Measurements from ENCODE around the gene KRT15. TPM values are rescaled to one million over a fixed set of nuclear protein-coding genes. Genes with fewer than 3 reads are reported as not detected.

KRT15 gene
- total RNA-seq, 1 experiment from 2014 or later = 0.55 TPM

DNA sequence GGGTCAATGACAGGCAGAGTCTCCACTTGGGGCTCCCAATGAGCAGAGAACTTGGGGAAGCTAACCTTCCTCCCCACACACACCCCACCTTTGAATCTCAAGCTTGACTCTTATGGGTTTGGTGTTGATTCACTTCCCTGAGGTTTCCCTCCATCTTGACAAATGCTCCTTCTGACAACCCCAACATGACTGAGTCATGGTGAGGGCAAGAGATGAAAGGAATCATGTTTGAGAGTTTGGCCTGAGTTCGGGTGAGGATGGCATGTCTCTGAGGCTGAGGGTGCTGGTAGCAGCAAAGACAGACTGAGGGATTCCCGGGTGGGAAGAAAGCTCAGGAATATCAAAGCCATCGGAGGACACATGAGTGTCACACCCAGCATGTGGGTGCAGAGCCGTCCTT lies 34.5 kb upstream of the KRT15 start:
- H3K36me3 Mint-ChIP-seq = no peaks in the 10 kb centered on the region
- POLR2A ChIA-PET = no interaction called here

GRCh38 chr17:41552455-41552854 lies 33.8 kb upstream of the KRT15 start:
- H3K27ac Mint-ChIP-seq = no peak overlapping the region
- no peaks in the 10 kb centered on the region for H3K9me3 Mint-ChIP-seq
- H3K4me1 Mint-ChIP-seq = peaks cover 19% of the 10 kb centered on the region
- ATAC-seq (no peak), DNase-seq (ENCODE audit: low spot score) (no peak)
- no peak overlapping the region for H3K4me3 Mint-ChIP-seq
- ChIA-PET POLR2A (no interaction called here), CTCF (interaction anchor here (8.4 to 9.6 kb wide), 2 partner anchors 94 to 111 kb away, joined by 319 to 380 read pairs; no protein-coding TSS in a partner anchor)
- peaks cover 5% of the 10 kb centered on the region for H3K27me3 Mint-ChIP-seq (ENCODE audit: low read depth)
- no peaks in the 10 kb centered on the region for H3K36me3 Mint-ChIP-seq
- TF ChIP-seq CREM (CRISPR knock-in tag; IDR thresholded peaks at IDR 0.05) (no peak), TEAD4 (CRISPR knock-in tag; IDR thresholded peaks at IDR 0.05) (no peak), MXD4 (CRISPR knock-in tag; IDR thresholded peaks at IDR 0.05; ENCODE audit: borderline replicate concordance) (no peak), ZNF423 (CRISPR knock-in tag; IDR thresholded peaks at IDR 0.05) (no peak), ZSCAN18 (CRISPR knock-in tag; IDR thresholded peaks at IDR 0.05) (no peak), FOXK1 (CRISPR knock-in tag; IDR thresholded peaks at IDR 0.05) (no peak), JAZF1 (CRISPR knock-in tag; IDR thresholded peaks at IDR 0.05) (no peak), ZNF232 (CRISPR knock-in tag; IDR thresholded peaks at IDR 0.05) (no peak), ESRRA (CRISPR knock-in tag; IDR thresholded peaks at IDR 0.05; ENCODE audit: borderline replicate concordance) (no peak)
- TF ChIP-seq, protein P1, sequence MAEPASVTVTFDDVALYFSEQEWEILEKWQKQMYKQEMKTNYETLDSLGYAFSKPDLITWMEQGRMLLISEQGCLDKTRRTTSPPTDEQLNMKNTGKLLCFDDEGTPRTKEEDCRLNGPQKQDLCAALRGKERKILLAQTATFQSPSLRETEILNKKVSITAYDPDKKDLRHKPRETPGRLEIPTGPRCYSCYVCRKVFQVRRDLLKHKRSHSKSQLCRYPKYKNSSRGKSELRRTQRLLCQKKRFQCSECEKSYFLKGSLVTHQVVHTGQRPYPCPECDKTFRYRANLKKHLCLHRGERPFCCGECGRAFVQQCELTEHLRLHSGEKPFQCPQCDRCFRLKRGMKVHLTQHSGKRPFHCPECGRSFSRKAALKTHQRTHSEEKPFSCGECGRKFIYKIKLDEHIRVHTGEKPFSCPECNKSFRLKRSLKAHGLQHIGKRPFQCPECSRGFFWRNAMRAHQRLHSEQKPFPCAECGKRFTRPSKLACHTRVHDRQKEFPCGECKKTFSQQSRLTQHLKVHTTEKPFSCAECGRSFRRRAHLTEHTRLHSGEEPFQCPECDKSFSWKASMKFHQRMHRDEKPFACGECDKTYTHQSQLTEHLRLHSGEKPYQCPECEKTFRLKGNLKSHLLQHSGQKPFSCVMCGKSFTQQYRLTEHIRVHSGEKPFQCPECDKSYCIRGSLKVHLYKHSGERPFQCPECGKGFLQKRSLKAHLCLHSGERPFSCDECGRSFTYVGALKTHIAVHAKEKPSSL (CRISPR knock-in tag; conservative IDR thresholded peaks at IDR 0.05) = no peak
- TF ChIP-seq, protein P2, sequence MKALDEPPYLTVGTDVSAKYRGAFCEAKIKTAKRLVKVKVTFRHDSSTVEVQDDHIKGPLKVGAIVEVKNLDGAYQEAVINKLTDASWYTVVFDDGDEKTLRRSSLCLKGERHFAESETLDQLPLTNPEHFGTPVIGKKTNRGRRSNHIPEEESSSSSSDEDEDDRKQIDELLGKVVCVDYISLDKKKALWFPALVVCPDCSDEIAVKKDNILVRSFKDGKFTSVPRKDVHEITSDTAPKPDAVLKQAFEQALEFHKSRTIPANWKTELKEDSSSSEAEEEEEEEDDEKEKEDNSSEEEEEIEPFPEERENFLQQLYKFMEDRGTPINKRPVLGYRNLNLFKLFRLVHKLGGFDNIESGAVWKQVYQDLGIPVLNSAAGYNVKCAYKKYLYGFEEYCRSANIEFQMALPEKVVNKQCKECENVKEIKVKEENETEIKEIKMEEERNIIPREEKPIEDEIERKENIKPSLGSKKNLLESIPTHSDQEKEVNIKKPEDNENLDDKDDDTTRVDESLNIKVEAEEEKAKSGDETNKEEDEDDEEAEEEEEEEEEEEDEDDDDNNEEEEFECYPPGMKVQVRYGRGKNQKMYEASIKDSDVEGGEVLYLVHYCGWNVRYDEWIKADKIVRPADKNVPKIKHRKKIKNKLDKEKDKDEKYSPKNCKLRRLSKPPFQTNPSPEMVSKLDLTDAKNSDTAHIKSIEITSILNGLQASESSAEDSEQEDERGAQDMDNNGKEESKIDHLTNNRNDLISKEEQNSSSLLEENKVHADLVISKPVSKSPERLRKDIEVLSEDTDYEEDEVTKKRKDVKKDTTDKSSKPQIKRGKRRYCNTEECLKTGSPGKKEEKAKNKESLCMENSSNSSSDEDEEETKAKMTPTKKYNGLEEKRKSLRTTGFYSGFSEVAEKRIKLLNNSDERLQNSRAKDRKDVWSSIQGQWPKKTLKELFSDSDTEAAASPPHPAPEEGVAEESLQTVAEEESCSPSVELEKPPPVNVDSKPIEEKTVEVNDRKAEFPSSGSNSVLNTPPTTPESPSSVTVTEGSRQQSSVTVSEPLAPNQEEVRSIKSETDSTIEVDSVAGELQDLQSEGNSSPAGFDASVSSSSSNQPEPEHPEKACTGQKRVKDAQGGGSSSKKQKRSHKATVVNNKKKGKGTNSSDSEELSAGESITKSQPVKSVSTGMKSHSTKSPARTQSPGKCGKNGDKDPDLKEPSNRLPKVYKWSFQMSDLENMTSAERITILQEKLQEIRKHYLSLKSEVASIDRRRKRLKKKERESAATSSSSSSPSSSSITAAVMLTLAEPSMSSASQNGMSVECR (CRISPR knock-in tag; IDR thresholded peaks at IDR 0.05; ENCODE audit: borderline replicate concordance) = no peak
- TF ChIP-seq, protein P3, sequence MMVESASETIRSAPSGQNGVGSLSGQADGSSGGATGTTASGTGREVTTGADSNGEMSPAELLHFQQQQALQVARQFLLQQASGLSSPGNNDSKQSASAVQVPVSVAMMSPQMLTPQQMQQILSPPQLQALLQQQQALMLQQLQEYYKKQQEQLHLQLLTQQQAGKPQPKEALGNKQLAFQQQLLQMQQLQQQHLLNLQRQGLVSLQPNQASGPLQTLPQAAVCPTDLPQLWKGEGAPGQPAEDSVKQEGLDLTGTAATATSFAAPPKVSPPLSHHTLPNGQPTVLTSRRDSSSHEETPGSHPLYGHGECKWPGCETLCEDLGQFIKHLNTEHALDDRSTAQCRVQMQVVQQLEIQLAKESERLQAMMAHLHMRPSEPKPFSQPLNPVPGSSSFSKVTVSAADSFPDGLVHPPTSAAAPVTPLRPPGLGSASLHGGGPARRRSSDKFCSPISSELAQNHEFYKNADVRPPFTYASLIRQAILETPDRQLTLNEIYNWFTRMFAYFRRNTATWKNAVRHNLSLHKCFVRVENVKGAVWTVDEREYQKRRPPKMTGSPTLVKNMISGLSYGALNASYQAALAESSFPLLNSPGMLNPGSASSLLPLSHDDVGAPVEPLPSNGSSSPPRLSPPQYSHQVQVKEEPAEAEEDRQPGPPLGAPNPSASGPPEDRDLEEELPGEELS (CRISPR knock-in tag; IDR thresholded peaks at IDR 0.05) = no peak

More for the DNA sequence above, 34.5 kb upstream of the KRT15 start:
- H3K4me1 Mint-ChIP-seq = peaks cover 12% of the 10 kb centered on the region
- H3K9me3 Mint-ChIP-seq = no peaks in the 10 kb centered on the region
- TF ChIP-seq ATF1 (CRISPR knock-in tag; IDR thresholded peaks at IDR 0.05) (no peak), KAT7 (CRISPR knock-in tag; IDR thresholded peaks at IDR 0.05; ENCODE audit: borderline replicate concordance) (no peak), ZNF416 (CRISPR knock-in tag; IDR thresholded peaks at IDR 0.05) (no peak), ERG (CRISPR knock-in tag; IDR thresholded peaks at IDR 0.05) (no peak), STAT6 (CRISPR knock-in tag; conservative IDR thresholded peaks at IDR 0.05; ENCODE audit: low read depth) (no peak), JUN (CRISPR knock-in tag; IDR thresholded peaks at IDR 0.05) (no peak), FOXP1 (CRISPR knock-in tag; IDR thresholded peaks at IDR 0.05; ENCODE audit: borderline replicate concordance) (no peak)
- ATAC-seq (no peak), DNase-seq (ENCODE audit: low spot score) (no peak)
- CTCF ChIA-PET = interaction anchor here (1.0 to 9.6 kb wide), 4 partner anchors 27 to 110 kb away, joined by 3 to 380 read pairs (median 161); no protein-coding TSS in a partner anchor
- H3K27me3 Mint-ChIP-seq (ENCODE audit: low read depth) = peaks cover 3% of the 10 kb centered on the region
- H3K4me3 Mint-ChIP-seq = no peak overlapping the region
- H3K27ac Mint-ChIP-seq = no peak overlapping the region

Data from WTC11 (cell line).